Central memory CD8-positive, alpha-beta T cell (primary cell): ENCODE data around the gene PADI4.
A peak's percentile ranks its signal among the peaks of the same experiment; 100 is the strongest.
"Not testable (repeated sequence)": the region's sequence is repeated elsewhere in the genome, so short reads cannot be mapped to it uniquely, and the experiment has no call there.

Source experiments
- ATAC-seq: fragments of 150-1000 bp; cut with Tn5 transposase; replicated peaks from 2 replicates; pipeline ENCODE4 v1.10.0; 2022; ENCODE audit warnings: mild to moderate bottlenecking, moderate FRiP score, moderate number of reproducible peaks; ENCODE audit not compliant: poor library complexity, severe bottlenecking; ENCODE audit errors: extremely low read depth
- DNase-seq, 2 donors: peaks; one replicate each; pipeline ENCODE4 v3.0.0; 2021; ENCODE audit warnings: low spot score in 2 of 2
- H3K27ac Mint-ChIP-seq: one replicate; pipeline ENCODE4 v1.8.0; 2022; ENCODE audit warnings: low read depth, mild to moderate bottlenecking, moderate library complexity, mixed read lengths
- H3K27me3 Mint-ChIP-seq: one replicate; pipeline ENCODE4 v1.8.0; 2022; ENCODE audit warnings: mixed read lengths
- H3K36me3 Mint-ChIP-seq: one replicate; pipeline ENCODE4 v1.8.0; 2022; ENCODE audit warnings: mild to moderate bottlenecking, moderate library complexity, mixed read lengths; ENCODE audit not compliant: insufficient read depth
- H3K4me1 Mint-ChIP-seq: one replicate; pipeline ENCODE4 v1.8.0; 2022; ENCODE audit warnings: mixed read lengths
- H3K4me3 Mint-ChIP-seq: one replicate; pipeline ENCODE4 v1.8.0; 2022; ENCODE audit warnings: mild to moderate bottlenecking, moderate library complexity, mixed read lengths
- H3K9me3 Mint-ChIP-seq: one replicate; pipeline ENCODE4 v1.8.0; 2022; ENCODE audit warnings: mixed read lengths

PADI4 gene

GRCh38 chr1:17400725-17401341 is 92.8 kb downstream of the PADI4 start:
- Mint-ChIP-seq H3K27ac (no peak overlapping the region), H3K4me3 (no peak overlapping the region), H3K36me3 (peaks cover 3% of the 10 kb centered on the region), H3K9me3 (no peaks in the 10 kb centered on the region), H3K27me3 (no peaks in the 10 kb centered on the region), H3K4me1 (no peaks in the 10 kb centered on the region)
- DNase-seq: no peak
- ATAC-seq: no peak

DNA sequence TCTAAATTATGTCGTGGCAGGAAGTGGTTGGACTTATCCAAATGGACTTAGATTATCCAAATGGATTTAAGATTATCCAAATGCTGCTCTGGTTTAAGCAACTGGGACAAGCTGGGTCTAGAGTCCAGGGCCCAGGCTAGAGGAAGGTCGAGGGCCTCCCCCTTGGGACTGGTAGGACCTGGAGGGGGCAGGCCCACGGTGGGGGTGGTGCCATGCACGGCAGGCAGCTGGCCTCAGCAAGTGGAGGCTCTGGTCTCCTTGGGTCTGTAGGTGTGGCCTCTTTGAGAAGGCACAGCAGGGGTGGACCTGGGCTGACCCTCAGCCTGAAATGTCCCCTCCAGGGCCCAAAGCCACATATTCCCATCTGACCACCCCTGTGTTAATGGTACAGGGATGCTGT is 93.8 kb downstream of the PADI4 start:
- Mint-ChIP-seq H3K4me1 (no peaks in the 10 kb centered on the region), H3K36me3 (peaks cover 5% of the 10 kb centered on the region), H3K27me3 (no peaks in the 10 kb centered on the region), H3K27ac (no peak overlapping the region), H3K4me3 (no peak overlapping the region), H3K9me3 (no peaks in the 10 kb centered on the region)
- DNase-seq: no peak
- no peak for ATAC-seq

- DNase-seq: no peak
Observed at GRCh38 chr1:17403081-17403480, 95.1 kb downstream of the PADI4 start.

DNA sequence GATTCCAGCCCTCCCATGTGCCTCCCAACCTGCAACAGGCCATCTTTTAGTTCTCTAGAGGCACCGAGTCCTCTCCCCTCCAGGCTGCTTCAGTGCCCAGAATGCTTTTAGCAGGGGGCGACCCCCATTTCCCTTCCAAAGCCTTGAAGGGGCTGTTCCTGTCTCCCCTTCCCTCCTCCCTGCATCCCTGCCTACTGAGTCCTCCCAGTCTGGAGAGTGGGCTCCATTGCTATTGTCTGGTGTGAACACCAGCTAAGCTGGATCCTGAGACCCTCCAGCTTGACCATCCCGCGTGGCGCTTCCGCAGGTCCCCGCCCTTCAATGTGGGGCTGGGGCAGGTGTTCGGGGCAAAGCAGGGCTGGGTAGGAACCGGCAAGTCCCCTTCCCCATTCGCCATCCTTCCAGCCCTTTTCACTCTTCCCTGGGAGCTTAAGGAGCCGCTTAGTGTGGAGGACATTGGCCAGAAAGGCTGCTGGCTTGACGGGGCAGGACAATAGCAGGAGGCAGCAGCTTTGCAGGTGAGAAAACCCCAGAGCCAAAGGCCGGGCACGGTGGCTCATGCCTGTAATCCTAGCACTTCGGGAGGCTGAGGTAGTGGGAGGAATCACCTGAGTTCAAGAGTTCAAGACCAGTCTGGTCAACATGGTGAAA is 96.2 kb downstream of the PADI4 start:
- ATAC-seq (no peak), DNase-seq (no peak)
- Mint-ChIP-seq H3K4me3 (no peak overlapping the region), H3K36me3 (peaks cover 28% of the 10 kb centered on the region), H3K27ac (peak overlapping the region; percentile 46), H3K9me3 (no peaks in the 10 kb centered on the region), H3K4me1 (no peaks in the 10 kb centered on the region), H3K27me3 (no peaks in the 10 kb centered on the region)

More at GRCh38 chr1:17403081-17403480, 95.1 kb downstream of the PADI4 start:
- H3K27ac Mint-ChIP-seq: no peak overlapping the region
- H3K4me3 Mint-ChIP-seq: no peak overlapping the region
- no peaks in the 10 kb centered on the region for H3K27me3 Mint-ChIP-seq
- peaks cover 17% of the 10 kb centered on the region for H3K36me3 Mint-ChIP-seq
- no peaks in the 10 kb centered on the region for H3K9me3 Mint-ChIP-seq
- ATAC-seq: no peak
- H3K4me1 Mint-ChIP-seq: no peaks in the 10 kb centered on the region

- H3K36me3 Mint-ChIP-seq: peaks cover 33% of the 10 kb centered on the region
- no peak overlapping the region for H3K4me3 Mint-ChIP-seq
- H3K27me3 Mint-ChIP-seq: no peaks in the 10 kb centered on the region
- DNase-seq (no peak), ATAC-seq (no peak)
- no peaks in the 10 kb centered on the region for H3K4me1 Mint-ChIP-seq
- H3K9me3 Mint-ChIP-seq: no peaks in the 10 kb centered on the region
- no peak overlapping the region for H3K27ac Mint-ChIP-seq
Observed at GRCh38 chr1:17404820-17405219, 96.8 kb downstream of the PADI4 start.

DNA sequence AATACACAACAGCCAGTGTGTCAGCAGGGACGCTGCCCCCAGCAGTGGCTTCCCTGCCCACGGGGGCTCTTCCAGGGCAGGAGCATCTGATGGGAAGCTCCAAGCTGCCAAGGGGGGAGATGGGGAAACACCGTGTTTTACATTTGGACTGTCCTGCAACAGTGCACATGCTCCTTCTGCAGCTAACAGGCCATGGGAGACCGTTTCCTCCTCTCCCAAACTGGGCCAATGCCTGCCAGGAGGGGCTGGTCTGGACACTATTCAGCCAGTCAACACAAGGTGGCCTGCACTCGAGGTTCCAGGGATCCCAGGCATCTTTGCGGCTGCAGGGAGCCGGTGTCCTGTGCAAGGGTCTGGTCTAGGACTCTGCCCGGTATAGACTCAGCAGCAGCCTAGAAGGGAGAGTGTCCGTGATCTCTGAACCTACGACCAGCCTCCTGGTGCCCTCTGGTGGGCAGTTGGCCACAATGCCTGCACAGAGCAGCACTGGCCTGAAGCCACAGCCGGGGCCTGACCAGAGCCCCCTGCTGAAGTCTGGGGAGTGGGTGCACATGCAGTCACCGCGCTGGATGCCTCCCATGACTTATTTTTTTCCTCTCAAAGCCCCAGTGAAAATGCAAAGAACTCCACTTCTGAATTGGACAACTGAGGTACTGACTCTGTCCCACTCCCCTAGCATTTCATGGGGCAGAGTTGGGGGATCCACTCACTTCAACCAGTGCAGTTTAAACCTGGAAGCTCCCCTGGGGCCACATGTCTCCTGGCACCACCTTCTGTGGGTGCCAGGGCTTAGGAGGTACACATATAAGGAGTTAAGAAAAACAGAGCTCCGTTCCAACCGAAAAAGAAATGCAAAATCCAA is 98.1 kb downstream of the PADI4 start:
- Mint-ChIP-seq H3K4me3 (no peak overlapping the region), H3K4me1 (no peaks in the 10 kb centered on the region), H3K36me3 (peaks cover 43% of the 10 kb centered on the region), H3K27me3 (no peaks in the 10 kb centered on the region), H3K27ac (no peak overlapping the region), H3K9me3 (no peaks in the 10 kb centered on the region)
- DNase-seq: peak in 1 of 2 donors; percentile 19
- ATAC-seq: peak; percentile 65

DNA sequence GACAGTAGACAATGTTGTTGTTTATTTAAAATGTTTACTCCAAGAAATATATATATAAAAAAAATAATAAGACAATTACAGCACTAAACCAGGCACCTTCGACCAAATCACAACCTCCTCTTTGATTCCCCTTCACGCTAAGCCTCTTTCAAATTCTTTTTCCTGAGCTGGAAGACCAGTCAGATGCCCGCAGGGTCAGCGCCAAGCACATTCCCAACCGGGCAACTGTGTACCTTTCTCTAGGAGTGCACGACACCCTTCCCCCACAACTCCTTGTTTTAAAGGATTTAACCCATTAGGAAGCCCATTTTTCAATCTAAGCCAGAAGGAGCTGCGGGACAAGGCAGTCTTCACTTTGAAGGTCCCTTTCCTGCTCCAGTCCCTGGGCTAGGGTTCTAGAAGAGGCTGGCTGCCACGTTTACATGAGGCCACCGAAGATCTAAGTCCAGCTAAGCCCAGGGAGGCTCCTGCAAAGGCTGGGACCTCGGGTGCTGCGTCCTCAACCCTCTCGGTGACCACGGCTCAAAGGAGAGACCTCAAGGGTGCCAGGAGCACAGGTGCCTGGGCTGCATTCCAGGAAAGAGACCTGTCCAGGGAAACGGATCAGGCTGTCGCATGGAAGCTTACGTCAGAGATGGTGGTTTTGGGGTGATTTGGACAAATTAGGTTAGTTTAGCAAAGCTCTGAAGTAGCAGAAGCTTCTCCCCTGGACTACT is 98.9 kb downstream of the PADI4 start:
- not testable (repeated sequence) for H3K4me1 Mint-ChIP-seq, H3K4me3 Mint-ChIP-seq, H3K27ac Mint-ChIP-seq, ATAC-seq, H3K9me3 Mint-ChIP-seq, H3K27me3 Mint-ChIP-seq, DNase-seq
- peaks cover 49% of the 10 kb centered on the region for H3K36me3 Mint-ChIP-seq

DNA sequence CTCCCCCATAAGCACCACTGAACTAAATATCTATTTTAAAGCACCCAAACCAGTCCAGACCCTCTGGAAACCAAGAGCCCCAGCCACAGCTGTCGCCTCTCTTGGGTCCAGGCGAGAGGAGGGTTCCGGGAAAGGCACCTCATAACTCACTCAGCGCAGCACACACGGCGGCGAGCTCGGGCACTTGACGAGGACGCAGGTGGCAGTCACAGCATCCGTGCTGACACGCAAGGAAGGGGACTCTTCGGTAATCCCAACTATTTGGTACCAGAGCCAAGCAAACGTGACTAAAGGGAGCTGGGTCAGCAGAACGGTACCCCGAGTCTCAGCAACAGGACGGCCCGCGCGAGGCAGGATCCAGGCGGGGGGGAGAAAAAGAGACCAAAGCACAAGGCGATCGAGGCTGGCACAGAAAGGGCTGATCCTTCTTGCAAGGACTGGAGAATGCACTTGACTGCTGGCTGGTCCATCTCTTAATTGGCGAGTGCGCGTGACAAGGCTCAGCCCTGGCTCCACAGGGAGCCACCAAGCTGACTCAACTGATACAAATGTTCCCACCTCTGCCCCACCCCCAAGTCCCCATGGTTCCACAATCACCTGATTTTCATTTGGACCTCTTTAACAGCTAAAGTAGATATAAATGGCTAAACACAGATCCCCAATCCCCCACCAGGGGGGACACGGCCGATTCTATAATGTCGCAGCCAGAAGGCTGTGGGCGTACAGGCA is 100.0 kb downstream of the PADI4 start:
- H3K4me3 Mint-ChIP-seq, H3K9me3 Mint-ChIP-seq, H3K27me3 Mint-ChIP-seq, H3K4me1 Mint-ChIP-seq, H3K27ac Mint-ChIP-seq, DNase-seq, ATAC-seq: not testable (repeated sequence)
- peaks cover 58% of the 10 kb centered on the region for H3K36me3 Mint-ChIP-seq

DNA sequence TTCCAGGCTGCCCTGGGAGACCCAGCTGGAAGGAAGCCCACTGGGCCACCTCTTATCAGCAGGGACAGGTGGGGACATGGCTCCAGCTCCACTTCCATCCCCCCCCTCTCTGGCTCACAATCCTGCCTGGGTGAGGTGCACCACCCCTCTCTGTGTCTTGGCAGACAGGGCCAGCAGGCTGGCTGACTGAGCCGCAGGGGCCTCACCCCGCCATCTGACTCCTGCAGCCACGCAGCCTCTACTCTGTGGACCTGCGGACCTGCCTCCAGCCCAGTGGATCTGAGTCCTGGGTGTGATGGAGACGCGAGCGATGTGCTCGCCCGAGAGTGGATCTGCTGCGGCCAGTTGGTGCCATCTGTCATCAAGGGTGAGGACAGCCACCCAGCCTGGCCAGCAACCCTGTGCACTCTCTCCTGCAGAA is 101.4 kb downstream of the PADI4 start:
- no peak for DNase-seq
- Mint-ChIP-seq H3K9me3 (no peaks in the 10 kb centered on the region), H3K27me3 (no peaks in the 10 kb centered on the region), H3K4me1 (peaks cover 7% of the 10 kb centered on the region), H3K4me3 (no peak overlapping the region), H3K27ac (no peak overlapping the region), H3K36me3 (peaks cover 72% of the 10 kb centered on the region)
- no peak for ATAC-seq

DNA sequence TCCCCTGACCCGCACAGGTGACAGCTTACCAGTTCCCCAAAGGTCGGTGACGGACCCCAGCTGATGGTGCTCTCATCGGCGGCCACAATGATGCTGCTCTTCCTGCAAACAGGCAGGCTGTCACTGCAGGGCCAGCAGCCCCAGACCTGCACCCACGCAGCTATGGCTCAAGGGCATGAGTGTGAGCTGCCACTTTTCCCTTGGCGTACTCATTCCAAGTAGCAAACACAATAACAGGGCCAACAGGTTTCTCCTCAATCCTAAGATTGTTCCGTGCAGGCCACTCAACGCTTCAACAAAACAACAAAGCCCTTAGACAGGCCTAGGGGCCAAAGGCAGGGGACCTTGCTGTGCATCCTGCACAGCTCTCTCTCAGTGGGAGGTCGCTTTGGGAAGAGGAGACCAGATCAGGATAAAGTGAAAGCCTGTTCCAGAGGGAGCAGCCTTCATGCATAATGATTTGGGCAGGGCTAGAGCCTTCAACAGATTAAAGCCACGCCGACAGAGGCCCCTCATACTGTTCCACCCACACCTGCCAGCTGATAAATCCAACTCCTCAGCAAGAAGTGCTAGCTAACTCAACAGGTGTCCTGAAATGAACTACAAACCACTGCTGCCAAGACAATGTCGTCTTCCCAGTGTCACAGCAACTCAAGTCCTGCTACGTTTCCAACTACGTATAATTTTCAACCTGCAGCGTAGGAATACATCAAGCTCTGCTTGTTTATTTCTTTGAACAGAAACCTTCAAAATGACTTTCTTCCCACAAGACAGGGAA is 104.3 kb downstream of the PADI4 start:
- no peaks in the 10 kb centered on the region for H3K27me3 Mint-ChIP-seq
- no peaks in the 10 kb centered on the region for H3K9me3 Mint-ChIP-seq
- no peak for ATAC-seq
- H3K4me1 Mint-ChIP-seq: peaks cover 7% of the 10 kb centered on the region
- DNase-seq: no peak
- no peak overlapping the region for H3K4me3 Mint-ChIP-seq
- peaks cover 89% of the 10 kb centered on the region for H3K36me3 Mint-ChIP-seq
- peak overlapping the region; percentile 14 for H3K27ac Mint-ChIP-seq
